K562 (cell line): ENCODE measurements around the gene EPS8L1. TPM values are rescaled to one million over a fixed set of nuclear protein-coding genes. Genes with fewer than 3 reads are reported as not detected.

ENCODE experiments used
- ATF7 ChIP-seq: fragments of 450-650 bp; IDR thresholded peaks from 2 replicates; pipeline ENCODE4 v1.7.1; 2014; ENCODE audit warnings: mild to moderate bottlenecking, moderate library complexity
- E2F6 ChIP-seq, 2 experiments: IDR thresholded peaks; 2 replicates each; pipeline ENCODE4 v1.6.1; 2011; ENCODE audit warnings: borderline replicate concordance in 1 of 2, control low read depth in 1 of 2, low read depth in 1 of 2, low read length in 1 of 2, mild to moderate bottlenecking in 1 of 2, mixed read lengths in 1 of 2, moderate library complexity in 1 of 2; ENCODE audit not compliant: insufficient read depth in 1 of 2, insufficient read length in 1 of 2, poor library complexity in 1 of 2, severe bottlenecking in 1 of 2; ENCODE audit errors: extremely low read depth in 1 of 2
- FOXM1 ChIP-seq, 2 experiments: fragments of 450-650 bp in 1 of 2; sonication (generic) in 1 of 2; formaldehyde crosslinking in 1 of 2; IDR thresholded peaks; 2 replicates each; pipeline versions ENCODE4 v1.6.1 to v1.9.0; 2017 to 2022; ENCODE audit warnings: low read depth in 2 of 2, mild to moderate bottlenecking in 2 of 2, missing genetic modification reagents in 1 of 2, moderate library complexity in 1 of 2
- HBP1 ChIP-seq: fragments of 450-650 bp; formaldehyde crosslinking; IDR thresholded peaks from 2 replicates; pipeline ENCODE4 v1.4.0; 2022; ENCODE audit warnings: missing genetic modification characterization
- PHF8 ChIP-seq: fragments of 200-600 bp; sonication (generic); IDR thresholded peaks from 2 replicates; pipeline ENCODE4 v1.6.1; 2012; ENCODE audit warnings: mixed run types, mild to moderate bottlenecking, inconsistent platforms, low read length, moderate library complexity, borderline replicate concordance
- SMAD1 ChIP-seq: fragments of 150-350 bp; IDR thresholded peaks from 2 replicates; pipeline ENCODE4 v1.6.1; 2014; ENCODE audit warnings: low read length, low read depth; ENCODE audit not compliant: partially characterized antibody
- SMAD4 ChIP-seq: fragments of 250-450 bp; sonication (Bioruptor Pico); conservative IDR thresholded peaks from 2 replicates; pipeline ENCODE4 v1.8.0; 2021; ENCODE audit warnings: inconsistent platforms, mild to moderate bottlenecking, moderate library complexity
- YY1 ChIP-seq, 3 experiments: IDR thresholded peaks; 2 replicates each; pipeline ENCODE4 v1.6.1; 2011; ENCODE audit warnings: low read length in 2 of 3, mild to moderate bottlenecking in 2 of 3, moderate library complexity in 2 of 3, borderline replicate concordance in 1 of 3, control low read depth in 1 of 3, low read depth in 1 of 3; ENCODE audit not compliant: insufficient read depth in 3 of 3, insufficient replicate concordance in 2 of 3, control insufficient read depth in 1 of 3, insufficient read length in 1 of 3; ENCODE audit errors: extremely low read depth in 1 of 3
- ZBTB11 ChIP-seq, 3 experiments: fragments of 200-800 bp in 1 of 3; fragments of 250-450 bp in 1 of 3; fragments of 450-650 bp in 1 of 3; sonication (Bioruptor Pico) in 1 of 3; sonication (Bioruptor generic) in 1 of 3; formaldehyde crosslinking in 1 of 3; IDR thresholded peaks; 2 replicates each; pipeline versions ENCODE4 v1.6.1 to v1.8.0; 2016 to 2022; ENCODE audit warnings: mild to moderate bottlenecking in 2 of 3, missing genetic modification characterization in 2 of 3, missing compliant biosample characterization in 1 of 3, moderate library complexity in 1 of 3
- polyA plus RNA-seq, 8 experiments: library from polyadenylated mRNA; depleted of rRNA in 4 of 8; stranded (reverse) in 5 of 8; unstranded in 3 of 8; fragments of >200 nt; fragmentation: Nextera tagmentation in 2 of 8; fragmentation: Illumina TruSeq in 1 of 8; extraction: Ambion mirVana in 2 of 8; extraction: Trizol in 1 of 8; gene quantifications; 2 replicates each; pipeline versions ENCODE4 v1.2.1 to v1.2.3, GENCODE V29; 2011 to 2014; ENCODE audit warnings: inconsistent platforms in 1 of 8, missing spikeins in 1 of 8
- total RNA-seq, 7 experiments: library from RNA; depleted of rRNA in 6 of 7; stranded (reverse); fragments of >200 nt in 6 of 7; fragmentation: Illumina TruSeq in 2 of 7; extraction: Trizol in 2 of 7; gene quantifications; 2 replicates each; pipeline versions ENCODE4 v1.2.1 to v1.2.3, GENCODE V29; 2011 to 2021; ENCODE audit warnings: low replicate concordance in 1 of 7

Gene EPS8L1
- total and polyA plus RNA-seq, 9 of the 15 experiments (the other 6 are each of a cell fraction or from before 2014, with no cell fraction given), result 0.35 to 22.1 (median 11.9) TPM

- peak in 1 of 3 experiments; percentile 56; a peak in 1 of 6 replicates for TF ChIP-seq ZBTB11 (CRISPR knock-in tag; IDR thresholded peaks at IDR 0.05)
- TF ChIP-seq E2F6 (IDR thresholded peaks at IDR 0.05; ENCODE audit: borderline replicate concordance in 1 of 2, extremely low read depth in 1 of 2, insufficient read depth in 1 of 2, insufficient read length in 1 of 2, low read depth in 1 of 2, low read length in 1 of 2, poor library complexity in 1 of 2, severe bottlenecking in 1 of 2), result peak; percentile 34 to 76
- TF ChIP-seq ATF7, result peak; percentile 99
- peak in 2 of 3 experiments; percentile 17 to 46 for TF ChIP-seq YY1 (IDR thresholded peaks at IDR 0.05; ENCODE audit: borderline replicate concordance in 1 of 3, control insufficient read depth in 1 of 3, extremely low read depth in 1 of 3, insufficient read depth in 3 of 3, insufficient read length in 1 of 3, insufficient replicate concordance in 2 of 3, low read depth in 1 of 3, low read length in 2 of 3)
- TF ChIP-seq SMAD1, result no peak
- TF ChIP-seq FOXM1 (IDR thresholded peaks at IDR 0.05; ENCODE audit: low read depth), result no peak
- TF ChIP-seq FOXM1 (CRISPR knock-in tag; IDR thresholded peaks at IDR 0.05; ENCODE audit: low read depth), result no peak
- TF ChIP-seq HBP1 (CRISPR knock-in tag), result no peak
- peak; percentile 76; the same call in 1 of the 2 replicates for TF ChIP-seq PHF8
- 0 out of 2 replicates have a peak, but pooled peaks have one; percentile 13 for TF ChIP-seq SMAD4 (CRISPR knock-in tag)
Observed at GRCh38 chr19:55062735-55063491, 12.8 kb upstream of the EPS8L1 start, which contains the start of gene RDH13 (continued).
